Measurements from ENCODE around the gene PRDX2.
A peak's percentile ranks its signal among the peaks of the same experiment; 100 is the strongest.
"Not testable (repeated sequence)": the region's sequence is repeated elsewhere in the genome, so short reads cannot be mapped to it uniquely, and the experiment has no call there.

PRDX2 gene

GRCh38 chr19:12825254-12826131, 23.9 kb upstream of the PRDX2 start:
- no peak for DNase-seq

GRCh38 chr19:12821761-12822160, 20.2 kb upstream of the PRDX2 start:
- no peak for DNase-seq

GRCh38 chr19:12817810-12818209, 16.2 kb upstream of the PRDX2 start:
- not testable (repeated sequence) for DNase-seq

GRCh38 chr19:12817188-12817587, 15.6 kb upstream of the PRDX2 start:
- DNase-seq: not testable (repeated sequence)

GRCh38 chr19:12815088-12815487, 13.5 kb upstream of the PRDX2 start:
- no peak for DNase-seq

- peak; percentile 86 for DNase-seq
Observed at GRCh38 chr19:12806242-12807081, 4.9 kb upstream of the PRDX2 start, which contains the start of gene RNASEH2A. TSS of gene RNASEH2A (plus strand) at chr19:12806584. CDS start at chr19:12806674, 90 bp downstream.

GRCh38 chr19:12804051-12804450, 2.5 kb upstream of the PRDX2 start:
- DNase-seq: no peak

- DNase-seq: no peak
Observed at GRCh38 chr19:12802267-12803106, 887 bp upstream of the PRDX2 start.

- DNase-seq: no peak
Observed at GRCh38 chr19:12800923-12801465, 606 bp downstream of the PRDX2 start.

- no peak for DNase-seq
Observed at GRCh38 chr19:12800466-12800770, 1.2 kb downstream of the PRDX2 start.

GRCh38 chr19:12799742-12800465, 1.7 kb downstream of the PRDX2 start:
- DNase-seq: no peak

- DNase-seq: not testable (repeated sequence)
Observed at GRCh38 chr19:12797607-12798006, 4.0 kb downstream of the PRDX2 start.

GRCh38 chr19:12797141-12797587, 4.4 kb downstream of the PRDX2 start:
- DNase-seq: no peak

GRCh38 chr19:12796146-12797071, 5.2 kb downstream of the PRDX2 start:
- DNase-seq: peak; percentile 67

- no peak for DNase-seq
Observed at GRCh38 chr19:12794971-12795381, 6.6 kb downstream of the PRDX2 start.

GRCh38 chr19:12794196-12794941, 7.2 kb downstream of the PRDX2 start:
- DNase-seq: no peak

GRCh38 chr19:12793290-12794195, 8.1 kb downstream of the PRDX2 start:
- peak; percentile 95 for DNase-seq

GRCh38 chr19:12792853-12793289, 8.7 kb downstream of the PRDX2 start:
- no peak for DNase-seq

Measured in stimulated activated naive CD4-positive, alpha-beta T cell treated with Interleukin-2 at 50 U/mL for 16 hours (primary cell).